Stimulated activated CD4-positive, alpha-beta T cell treated with anti-CD3 and anti-CD28 coated beads, Interleukin-15, amount 100 ng/mL, for 24 hours (primary cell): ENCODE results near the gene UBQLNL.

Experiments
- DNase-seq: peaks from one replicate; pipeline ENCODE4 v3.0.0-alpha.2; 2020

Gene UBQLNL

DNA sequence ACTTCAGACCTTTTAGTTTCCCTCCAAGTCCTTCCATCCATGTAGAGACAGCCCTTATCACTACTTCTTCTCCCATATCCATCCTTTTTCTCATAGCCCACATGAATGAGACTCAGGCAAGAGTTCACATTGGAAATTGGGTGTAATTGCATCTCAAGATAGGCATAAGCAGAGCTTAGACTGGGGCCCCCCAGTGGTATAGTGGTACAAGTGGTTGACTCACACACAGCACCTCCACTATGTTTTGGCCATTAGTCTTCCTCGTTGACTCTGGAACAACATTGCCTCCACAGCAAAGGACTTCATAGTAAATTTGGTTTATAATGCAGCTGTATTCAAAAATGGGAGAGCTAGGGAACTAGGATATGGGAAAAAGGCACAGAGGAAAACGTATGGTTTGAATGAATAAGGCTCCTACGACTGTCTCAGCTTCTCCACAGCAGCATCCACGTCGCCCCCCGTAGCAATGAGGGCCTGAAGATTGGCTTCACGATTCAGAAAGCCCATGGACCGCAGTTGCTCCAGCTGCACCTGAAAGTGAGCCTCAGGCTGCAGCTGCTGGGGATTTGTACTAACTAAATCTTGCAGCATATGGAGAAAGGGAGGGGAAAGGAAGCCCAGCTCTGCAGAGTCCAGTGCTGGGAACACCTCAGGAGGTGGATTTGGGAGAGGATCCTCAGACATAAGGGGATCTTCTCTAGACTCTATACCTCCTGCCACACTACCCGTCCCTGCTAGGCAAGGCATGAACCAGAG is 9.1 kb downstream of the UBQLNL start:
- DNase-seq = no peak

DNA sequence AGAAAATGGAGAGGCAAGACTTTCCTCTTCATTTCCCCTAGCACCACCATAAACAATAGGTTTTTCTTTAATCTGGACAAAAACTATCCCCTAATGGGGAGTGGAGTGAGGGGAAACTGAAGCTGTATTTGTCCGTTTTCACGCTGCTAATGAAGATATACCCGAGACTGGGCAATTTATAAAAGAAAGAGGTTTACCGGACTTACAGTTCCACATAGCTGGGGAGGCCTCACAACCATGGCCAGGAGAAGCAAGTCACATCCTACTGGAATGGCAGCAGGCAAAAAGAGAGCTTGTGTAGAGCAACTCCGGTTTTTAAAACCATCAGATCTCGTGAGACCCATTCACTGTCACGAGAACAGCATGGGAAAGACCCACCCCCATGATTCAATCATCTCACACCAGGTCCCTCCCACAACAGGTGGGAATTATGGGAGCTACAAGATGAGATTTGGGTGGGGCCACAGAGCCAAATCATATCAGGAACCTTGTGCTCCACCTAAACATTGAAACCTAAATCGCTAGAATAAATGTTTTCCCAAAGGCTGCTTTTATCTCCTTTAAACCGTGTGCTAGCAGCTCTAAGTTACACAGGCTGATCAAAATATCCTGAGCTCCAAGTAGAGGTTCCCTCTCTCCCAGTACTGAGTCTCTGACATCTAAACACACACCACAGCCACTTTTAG is 11.0 kb downstream of the UBQLNL start:
- no peak for DNase-seq

DNA sequence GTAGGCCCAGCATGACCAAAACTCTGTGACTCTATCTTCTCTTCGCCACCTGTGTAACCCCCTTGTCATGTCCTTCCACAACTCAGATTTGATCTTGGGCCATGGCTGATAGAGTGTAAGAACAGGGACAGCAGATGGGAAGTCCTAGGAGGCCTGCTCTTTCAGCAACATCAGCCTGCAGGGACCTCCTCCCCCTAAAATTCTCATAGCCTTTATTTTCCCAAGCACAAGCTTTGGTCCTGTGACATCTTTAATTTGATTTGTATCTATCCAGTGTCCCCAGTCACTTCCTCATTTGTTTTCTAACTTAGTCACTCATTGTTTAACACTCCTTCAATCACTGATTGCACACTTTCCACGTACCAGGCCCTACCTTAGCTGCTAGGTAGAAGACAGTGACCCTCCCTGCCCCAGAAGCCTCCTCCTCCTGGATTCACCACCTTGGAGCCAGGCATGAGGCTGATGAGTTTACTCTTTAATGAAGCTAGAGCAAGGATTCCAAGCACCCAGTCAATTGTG is 12.0 kb downstream of the UBQLNL start:
- DNase-seq = no peak

DNA sequence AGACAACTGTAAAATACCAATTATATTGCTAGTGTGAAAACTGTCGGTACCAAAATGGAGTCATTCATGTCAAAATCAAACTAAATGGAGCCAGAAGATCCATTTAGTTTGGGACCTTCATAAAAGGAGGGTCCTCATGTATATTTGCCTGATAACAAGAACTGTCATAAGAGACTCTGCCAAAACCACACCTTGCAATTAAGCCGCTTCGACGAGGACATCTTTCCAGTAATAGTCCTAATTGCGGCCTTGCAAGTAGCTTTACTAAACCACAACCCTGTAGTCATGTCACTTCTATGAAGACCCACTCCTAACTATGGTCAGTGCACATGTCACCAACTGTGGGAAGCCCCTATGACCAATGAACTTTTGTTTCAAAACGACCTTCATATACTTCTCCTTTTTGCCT is 16.1 kb downstream of the UBQLNL start:
- DNase-seq = no peak

DNA sequence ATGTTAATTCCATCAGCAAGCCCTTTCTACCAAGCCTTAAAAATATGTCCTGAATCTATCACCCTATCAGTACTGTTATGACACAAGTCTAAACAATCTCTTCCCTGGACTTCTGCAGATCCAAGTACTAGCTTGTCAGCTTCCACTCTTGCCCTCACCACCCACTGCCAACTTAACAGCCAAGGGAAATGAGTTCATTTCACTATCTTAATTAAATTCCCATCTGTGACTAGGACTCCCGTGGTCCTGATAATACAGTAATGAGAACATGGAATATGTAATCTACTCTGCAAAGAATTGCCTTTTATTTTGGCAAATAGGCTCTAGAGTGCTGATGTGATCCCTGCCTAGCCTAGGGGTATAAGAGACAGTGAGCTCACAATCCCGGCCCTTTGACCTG is 16.8 kb downstream of the UBQLNL start:
- no peak for DNase-seq

GRCh38 chr11:5489576-5490357 is 26.7 kb downstream of the UBQLNL start:
- DNase-seq = no peak

GRCh38 chr11:5488798-5489399 is 27.6 kb downstream of the UBQLNL start:
- DNase-seq = no peak

DNA sequence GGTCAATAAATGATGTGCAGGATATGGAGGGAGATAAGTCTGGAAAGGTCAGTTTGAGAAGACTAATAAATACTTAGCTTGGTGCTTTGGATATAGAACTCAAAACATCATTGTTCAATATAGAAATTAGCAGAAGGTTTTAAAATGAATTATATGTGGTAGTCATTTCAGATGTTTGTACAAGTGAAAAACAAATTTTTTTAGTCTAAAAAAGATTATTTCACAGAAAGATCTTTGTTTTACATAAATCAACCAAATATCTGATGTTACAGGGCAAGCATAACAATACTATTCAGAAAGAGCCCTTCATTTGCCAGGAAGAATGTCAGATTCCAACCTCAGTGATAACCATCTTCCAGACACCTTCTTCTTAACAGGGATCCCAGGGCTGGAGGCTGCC is 28.1 kb downstream of the UBQLNL start, which contains the start of gene OR52D1:
Gene OR52D1 (plus strand): TSS at position 301 of the 400 bp plus-strand sequence. CDS start 22 bp downstream, at position 323.
- no peak for DNase-seq

DNA sequence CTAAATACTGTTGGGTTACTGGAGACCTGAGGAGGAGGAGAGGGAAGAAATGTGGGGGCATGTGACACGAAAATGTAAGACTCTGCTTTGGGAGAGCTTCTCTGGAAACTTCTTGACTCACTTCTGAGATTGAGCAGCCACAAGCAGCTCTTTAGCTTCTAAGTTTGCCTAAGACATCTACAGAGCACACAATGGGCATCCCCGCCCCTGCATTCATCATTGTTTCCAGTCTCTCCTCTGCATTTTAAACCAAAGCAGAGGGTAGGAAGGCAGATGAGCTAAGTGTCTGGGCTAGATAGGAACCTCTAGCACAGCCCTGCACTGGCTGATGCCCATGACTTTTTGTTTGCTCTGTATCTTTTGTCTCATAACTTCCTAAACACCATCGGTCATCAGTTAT is 30.1 kb downstream of the UBQLNL start:
- DNase-seq = peak; percentile 20

DNA sequence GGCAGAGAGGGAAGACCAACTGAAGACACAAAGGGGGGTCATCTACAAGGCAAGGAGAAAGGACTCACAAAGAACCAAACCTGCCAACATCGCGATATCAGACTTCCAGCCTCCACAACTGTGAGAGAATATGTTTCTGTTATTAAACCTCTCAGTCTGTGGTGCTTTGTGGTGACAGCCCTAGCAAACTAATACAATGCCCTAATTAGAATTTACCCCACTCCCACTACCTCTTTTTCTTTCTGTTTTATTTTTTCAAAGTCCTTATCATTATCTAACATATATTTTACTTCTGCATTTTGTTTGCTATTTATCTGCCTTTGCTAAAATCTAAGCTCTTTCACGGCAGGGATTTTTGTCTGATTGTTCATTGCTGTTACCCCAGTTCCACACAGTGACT is 30.5 kb downstream of the UBQLNL start:
- DNase-seq = no peak

GRCh38 chr11:5476186-5476819 is 40.2 kb downstream of the UBQLNL start:
- peak; percentile 48 for DNase-seq

GRCh38 chr11:5473921-5474320 is 42.6 kb downstream of the UBQLNL start:
- no peak for DNase-seq

DNA sequence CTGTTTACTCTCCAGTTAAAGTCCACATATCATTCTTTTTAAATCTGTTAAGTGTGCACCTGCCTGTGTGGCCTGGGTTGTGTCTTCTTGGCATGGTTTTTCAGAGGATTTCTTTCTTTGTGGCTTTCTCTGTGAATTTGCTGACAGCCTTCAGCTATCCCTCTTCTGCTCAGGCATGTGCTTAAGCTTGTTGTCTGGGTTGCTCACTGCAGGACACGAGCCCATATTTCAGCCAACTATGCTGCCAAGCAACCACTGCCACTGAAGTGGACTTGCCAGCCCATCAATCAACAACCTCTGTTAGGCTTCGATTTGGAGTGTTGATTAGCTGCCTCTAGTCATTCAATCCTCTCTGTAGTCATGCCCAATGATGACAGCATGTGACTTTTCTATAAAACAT is 49.0 kb downstream of the UBQLNL start:
- no peak for DNase-seq
